GM19372 (cell line): ENCODE results near the gene CCDC38.
"Not testable (repeated sequence)": the region's sequence is repeated elsewhere in the genome, so short reads cannot be mapped to it uniquely, and the experiment has no call there.

Source experiments
- ATAC-seq: cut with Tn5 transposase; IDR thresholded peaks from one replicate; pipeline ENCODE4 v1.9.1; 2021; ENCODE audit warnings: mild to moderate bottlenecking, low read depth, moderate library complexity; ENCODE audit not compliant: unreplicated experiment

The CCDC38 gene

DNA sequence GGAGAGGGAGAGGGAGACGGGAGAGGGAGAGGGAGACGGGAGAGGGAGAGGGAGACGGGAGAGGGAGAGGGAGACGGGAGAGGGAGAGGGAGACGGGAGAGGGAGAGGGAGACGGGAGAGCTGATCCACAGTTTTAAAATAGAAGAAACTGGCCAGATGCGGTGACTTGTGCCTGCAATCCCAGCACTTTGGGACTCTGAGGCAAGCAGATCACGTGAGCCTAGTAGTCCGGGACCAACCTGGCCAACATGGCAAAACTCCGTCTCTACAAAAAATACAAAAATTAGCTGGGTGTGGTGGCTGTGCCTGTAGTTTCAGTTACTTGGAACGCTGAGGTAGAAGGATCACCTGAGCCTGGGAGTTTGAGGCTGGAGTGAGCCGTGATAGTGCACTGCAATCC lies 100.0 kb downstream of the CCDC38 start:
- not testable (repeated sequence) for ATAC-seq

GRCh38 chr12:95838125-95838524 lies 104.3 kb downstream of the CCDC38 start:
- ATAC-seq = no peak

DNA sequence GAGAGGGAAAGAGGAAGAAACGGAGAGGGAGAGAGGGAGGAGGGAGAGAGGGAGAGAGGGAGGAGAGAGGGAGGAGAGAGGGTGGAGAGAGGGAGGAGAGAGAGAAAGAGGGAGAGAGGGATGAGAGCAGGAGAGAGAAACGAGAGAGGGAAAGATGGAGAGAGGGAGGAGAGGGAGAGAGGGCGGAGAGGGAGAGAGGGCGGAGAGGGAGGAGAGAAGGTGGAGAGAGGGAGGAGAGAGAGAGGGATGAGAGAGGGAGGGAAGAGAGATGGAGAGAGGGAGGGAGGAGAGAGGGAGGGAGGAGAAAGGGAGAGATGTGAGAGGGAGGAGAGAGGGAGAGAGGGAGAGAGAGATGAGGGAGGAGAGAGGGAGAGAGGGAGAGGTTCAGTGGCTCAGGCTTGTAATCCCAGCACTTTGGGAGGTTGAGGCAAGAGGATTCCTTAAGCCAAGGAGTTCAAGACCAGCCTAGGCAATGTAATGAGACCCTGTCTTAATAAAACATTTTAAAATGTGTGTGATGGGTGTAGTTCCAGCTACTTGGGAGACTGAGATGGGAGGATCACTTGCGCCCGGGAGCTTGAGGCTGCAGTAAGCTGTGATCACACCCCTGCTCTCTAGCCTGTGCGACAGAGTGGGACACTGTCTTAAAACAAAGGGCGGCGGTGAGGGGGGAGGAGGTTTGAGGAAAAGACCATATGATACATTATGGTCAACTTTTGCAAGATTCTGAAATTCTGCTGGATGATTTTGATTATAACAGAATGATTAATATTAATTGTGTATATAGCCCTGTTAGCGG lies 105.0 kb downstream of the CCDC38 start:
- no peak for ATAC-seq

DNA sequence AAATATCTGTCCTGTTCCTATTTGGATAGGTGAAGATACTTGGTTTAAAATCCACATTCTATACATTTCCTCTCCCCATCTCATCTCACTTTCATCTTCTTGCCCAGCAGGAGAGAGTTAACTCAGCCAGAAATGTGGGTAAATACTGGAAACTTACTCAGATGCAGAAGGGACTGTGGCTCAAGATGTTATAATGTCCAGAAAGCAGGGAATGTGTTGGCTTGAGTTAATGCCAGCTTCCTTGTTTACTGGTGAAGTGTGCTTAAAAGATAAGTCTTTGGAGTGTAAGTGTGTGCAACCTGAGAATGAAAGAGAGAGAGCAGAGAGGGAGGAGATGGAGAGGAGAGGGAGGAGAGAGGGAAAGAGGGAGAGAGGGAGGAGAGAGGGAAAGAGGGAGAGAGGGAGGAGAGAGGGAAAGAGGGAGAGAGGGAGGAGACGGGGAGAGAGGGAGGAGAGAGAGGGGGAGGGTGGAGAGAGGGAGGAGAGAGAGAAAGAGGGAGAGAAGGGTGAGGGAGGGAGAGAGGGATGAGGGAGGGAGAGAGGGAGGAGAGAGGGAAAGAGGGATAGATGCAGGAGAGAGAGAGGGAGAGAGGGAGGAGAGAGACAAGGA lies 105.7 kb downstream of the CCDC38 start:
- ATAC-seq = no peak

- no peak for ATAC-seq
Measured at GRCh38 chr12:95836185-95836609, 106.2 kb downstream of the CCDC38 start.

DNA sequence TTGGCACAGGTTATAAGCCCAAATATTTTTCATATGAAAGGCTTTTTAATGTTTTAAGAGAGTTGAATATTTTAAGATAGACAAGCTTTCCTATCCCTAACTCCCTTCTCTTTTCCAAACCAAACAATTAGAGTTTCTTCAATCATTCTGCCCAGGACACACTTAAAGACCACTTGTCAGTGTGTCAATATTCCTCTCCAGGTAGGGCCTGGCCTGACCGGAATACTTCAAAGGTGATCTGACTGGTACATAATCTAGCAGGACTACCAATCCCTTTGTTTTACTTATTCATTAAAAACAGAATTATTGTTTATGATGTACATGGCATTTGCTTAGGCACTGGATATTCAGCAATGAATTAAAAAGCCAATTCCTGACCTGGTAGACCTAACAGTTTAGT lies 107.8 kb downstream of the CCDC38 start:
- ATAC-seq = no peak

DNA sequence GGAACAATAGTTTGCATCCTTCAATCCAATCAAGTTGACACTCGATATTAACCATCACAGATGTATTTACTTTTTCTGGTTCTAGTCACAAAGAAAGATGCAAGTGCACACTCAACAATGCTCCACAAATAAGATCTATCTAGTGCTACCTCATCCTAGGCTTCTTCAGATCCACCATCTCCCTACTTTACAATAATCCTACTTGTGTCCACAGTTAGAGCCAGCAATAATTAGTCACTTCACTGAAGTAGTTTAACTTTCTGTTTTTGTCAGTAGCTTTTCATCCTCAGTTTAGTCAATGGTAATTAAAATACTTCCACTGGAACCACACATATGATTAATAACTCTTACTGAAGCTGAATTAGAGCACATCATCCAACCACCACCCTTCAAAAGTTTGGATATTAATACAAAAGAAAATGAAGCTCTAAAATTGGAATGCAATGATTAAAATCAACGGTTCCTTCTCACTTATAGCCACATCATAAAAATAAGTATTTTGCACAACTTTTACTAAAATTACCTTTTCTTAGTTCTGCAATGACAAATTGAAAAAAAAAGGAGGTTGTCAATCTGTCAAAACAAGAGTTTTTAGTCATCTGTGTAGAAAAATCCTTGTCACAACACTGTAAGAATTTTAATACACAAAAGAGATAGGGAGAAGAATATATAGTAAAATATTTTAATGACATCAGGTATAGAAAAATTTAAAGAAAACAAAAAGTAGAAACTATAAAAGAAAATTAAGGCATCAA lies 111.9 kb downstream of the CCDC38 start:
- ATAC-seq = no peak

DNA sequence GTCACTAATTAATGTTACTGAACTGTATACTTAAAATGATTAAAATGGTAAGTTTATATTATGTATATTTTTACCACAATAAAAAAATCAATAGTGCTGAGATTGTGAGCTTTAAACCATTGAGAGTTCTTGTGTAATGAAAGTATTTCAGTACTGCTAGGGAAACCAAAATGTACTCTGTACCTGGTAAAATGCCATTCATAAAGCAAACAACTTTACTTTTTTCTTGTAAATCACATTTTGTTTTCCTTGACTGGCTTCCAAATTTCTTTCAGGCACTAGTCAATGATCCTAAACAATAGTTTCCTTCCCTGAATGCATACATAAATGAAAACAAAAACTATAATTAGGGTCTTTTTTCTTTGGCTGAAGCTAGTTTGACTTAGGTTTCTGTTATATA lies 113.0 kb downstream of the CCDC38 start:
- ATAC-seq = no peak

GRCh38 chr12:95820096-95820703 lies 122.2 kb downstream of the CCDC38 start:
- ATAC-seq = no peak
